A549 (cell line): ENCODE data around the gene ACACA. TPM values are rescaled to one million over a fixed set of nuclear protein-coding genes. Genes with fewer than 3 reads are reported as not detected.
A peak's percentile ranks its signal among the peaks of the same experiment; 100 is the strongest.

Experiments
- ATAC-seq, 2 experiments: fragments of 200-7000 bp in 1 of 2; fragments of >200 bp in 1 of 2; cut with Nextera tagmentation in 1 of 2; cut with Tn5 transposase in 1 of 2; 3 replicates each; pipeline versions ENCODE4 v1.8.0 to v1.9.1; 2018 to 2020; ENCODE audit warnings: mild to moderate bottlenecking in 1 of 2, moderate library complexity in 1 of 2
- CTCF ChIA-PET: fragments of 300-600 bp; sonication (Branson Sonifier 250); formaldehyde crosslinking; extraction: SDS; loops from one replicate; lab custom pipeline; 2021; ENCODE audit warnings: antibody characterized with exemption, inconsistent platforms; lab: Yijun Ruan, JAX
- POLR2A ChIA-PET: fragments of 350-600 bp; formaldehyde crosslinking; extraction: SDS; loops from one replicate; lab custom pipeline; 2021; ENCODE audit warnings: antibody characterized with exemption, inconsistent platforms; lab: Yijun Ruan, JAX
- DNase-seq, 2 experiments: peaks; one replicate each; pipeline versions ENCODE4 v3.0.0 to v3.0.0-alpha.2; 2011 to 2016; ENCODE audit warnings: low read depth in 1 of 2, low spot score in 1 of 2
- FAIRE-seq: peaks from 2 replicates; lab custom pipeline; 2011; peaks lifted over from hg19 to GRCh38; lab: Jason Lieb, UNC
- H3K27ac ChIP-seq, 2 experiments: fragments of >200 bp; sonication (Bioruptor Twin); formaldehyde crosslinking; 3 replicates each; pipeline ENCODE4 v1.5.1; 2016 to 2017
- H3K4me1 ChIP-seq: fragments of >200 bp; sonication (Bioruptor Twin); formaldehyde crosslinking; 3 replicates; pipeline ENCODE4 v1.6.1; 2016
- H3K4me2 ChIP-seq: fragments of >200 bp; sonication (Bioruptor Twin); formaldehyde crosslinking; 3 replicates; pipeline ENCODE4 v1.6.1; 2016
- H3K4me3 ChIP-seq: fragments of >200 bp; sonication (Bioruptor Twin); formaldehyde crosslinking; 3 replicates; pipeline ENCODE4 v1.5.1; 2016
- H3K9me3 ChIP-seq: fragments of >200 bp; sonication (Bioruptor Twin); formaldehyde crosslinking; 3 replicates; pipeline ENCODE4 v1.6.1; 2016
- CBX8 ChIP-seq: fragments of 200-600 bp; sonication (generic); IDR thresholded peaks from 2 replicates; pipeline ENCODE4 v1.6.1; 2016
- CHD2 ChIP-seq: fragments of 150-350 bp; IDR thresholded peaks from 2 replicates; pipeline ENCODE4 v1.6.1; 2014; ENCODE audit warnings: low read length; ENCODE audit not compliant: partially characterized antibody
- CTCF ChIP-seq: fragments of >200 bp; sonication (Bioruptor Twin); formaldehyde crosslinking; IDR thresholded peaks from 3 replicates; pipeline ENCODE4 v1.5.1; 2016
- EHMT2 ChIP-seq: fragments of 200-600 bp; sonication (generic); IDR thresholded peaks from 2 replicates; pipeline ENCODE4 v1.6.1; 2016; ENCODE audit warnings: antibody characterized with exemption, low read depth, mild to moderate bottlenecking, moderate library complexity
- ELK1 ChIP-seq: fragments of 150-350 bp; IDR thresholded peaks from 2 replicates; pipeline ENCODE4 v1.6.1; 2014; ENCODE audit warnings: low read depth, mild to moderate bottlenecking, low read length
- ESRRA ChIP-seq: fragments of 150-350 bp; IDR thresholded peaks from 2 replicates; pipeline ENCODE4 v1.6.1; 2014; ENCODE audit warnings: mild to moderate bottlenecking, low read length, borderline replicate concordance
- HDAC2 ChIP-seq: fragments of 200-600 bp; sonication (generic); IDR thresholded peaks from 2 replicates; pipeline ENCODE4 v1.6.1; 2016
- HES2 ChIP-seq: fragments of >200 bp; sonication (Bioruptor Twin); formaldehyde crosslinking; IDR thresholded peaks from 2 replicates; pipeline ENCODE4 v1.6.1; 2016
- HMGXB4 ChIP-seq: fragments of 250-450 bp; sonication (Bioruptor Pico); IDR thresholded peaks from 2 replicates; pipeline ENCODE4 v1.5.0; 2021; ENCODE audit warnings: mild to moderate bottlenecking, moderate library complexity, borderline replicate concordance
- HOXB13 ChIP-seq: fragments of 250-450 bp; sonication (Bioruptor Pico); IDR thresholded peaks from 2 replicates; pipeline ENCODE4 v1.5.0; 2020; ENCODE audit warnings: low read depth, mild to moderate bottlenecking, moderate library complexity
- HOXB5 ChIP-seq: fragments of 250-450 bp; sonication (Bioruptor Pico); IDR thresholded peaks from 2 replicates; pipeline ENCODE4 v1.5.0; 2020; ENCODE audit warnings: mild to moderate bottlenecking, moderate library complexity
- KDM5A ChIP-seq: fragments of 200-600 bp; sonication (generic); IDR thresholded peaks from 2 replicates; pipeline ENCODE4 v1.6.1; 2016; ENCODE audit warnings: antibody characterized with exemption, mild to moderate bottlenecking
- MAFK ChIP-seq: fragments of 450-650 bp; IDR thresholded peaks from 2 replicates; pipeline ENCODE4 v1.6.1; 2014; ENCODE audit not compliant: partially characterized antibody
- PHF8 ChIP-seq: fragments of 200-600 bp; sonication (generic); IDR thresholded peaks from 2 replicates; pipeline ENCODE4 v1.6.1; 2016; ENCODE audit warnings: low read depth, mild to moderate bottlenecking, antibody characterized with exemption, moderate library complexity, borderline replicate concordance
- POLR2AphosphoS2 ChIP-seq: conservative IDR thresholded peaks from 2 replicates; pipeline ENCODE4 v1.6.1; 2012; ENCODE audit warnings: low read length, improper control_type of control experiment, inconsistent platforms
- RARB ChIP-seq: fragments of 250-450 bp; sonication (Bioruptor Pico); IDR thresholded peaks from 2 replicates; pipeline ENCODE4 v1.8.0; 2021; ENCODE audit warnings: mild to moderate bottlenecking, moderate library complexity
- RFX5 ChIP-seq: fragments of 450-650 bp; IDR thresholded peaks from 2 replicates; pipeline ENCODE4 v1.7.1; 2014; ENCODE audit warnings: antibody characterized with exemption, mild to moderate bottlenecking, moderate library complexity
- SREBF2 ChIP-seq: fragments of 450-650 bp; IDR thresholded peaks from 2 replicates; pipeline ENCODE4 v1.6.1; 2014; ENCODE audit warnings: mild to moderate bottlenecking, moderate library complexity
- TP53 ChIP-seq: fragments of 250-450 bp; sonication (Bioruptor Pico); IDR thresholded peaks from 2 replicates; pipeline ENCODE4 v1.5.0; 2021; ENCODE audit warnings: mild to moderate bottlenecking, moderate library complexity
- ZFP36 ChIP-seq: fragments of 450-650 bp; IDR thresholded peaks from 2 replicates; pipeline ENCODE4 v1.6.1; 2014; ENCODE audit warnings: borderline replicate concordance; ENCODE audit not compliant: partially characterized antibody
- WGBS: methylation state at CpG from one replicate; pipeline ENCODE4 v1.1.6; 2017; ENCODE audit errors: missing lambda C conversion rate; 5-methylcytosine and 5-hydroxymethylcytosine counted together
- polyA plus RNA-seq, 4 experiments: library from polyadenylated mRNA; depleted of rRNA in 3 of 4; stranded (reverse); fragments of >200 nt; fragmentation: RNase III in 1 of 4; extraction: RNeasy Plus Mini Kit Qiagen cat#74134 plus additional on column Dnase treatment in 1 of 4; gene quantifications; 2 replicates in 3 of 4; 3 replicates in 1 of 4; pipeline ENCODE4 v1.2.3, GENCODE V29; 2011 to 2017

ACACA gene
- polyA plus RNA-seq, 2 of the 4 experiments (the other 2 are of a cell fraction): 51.8 to 112 TPM

GRCh38 chr17:37291351-37291750, 115.3 kb downstream of the ACACA start:
- POLR2A ChIA-PET: no interaction called here
- Histone ChIP-seq H3K27ac (no peak overlapping the region), H3K4me2 (no peak overlapping the region), H3K4me1 (peaks cover 3% of the 10 kb centered on the region; the same call in 1 of the 3 replicates), H3K9me3 (no peaks in the 10 kb centered on the region), H3K4me3 (no peak overlapping the region)
- TF ChIP-seq HOXB13 (CRISPR knock-in tag) (no peak), SREBF2 (no peak), HDAC2 (no peak), RARB (CRISPR knock-in tag) (no peak), HOXB5 (no peak)
- ATAC-seq: no peak
- no peak for DNase-seq
- CTCF ChIA-PET: interaction anchor here (0.6 to 2.0 kb wide), 3 partner anchors 14 to 183 kb away, joined by 3 to 9 read pairs (median 5); no protein-coding TSS in a partner anchor
- 96% methylated on average over 4 of the region's 4 CpGs for whole genome bisulfite sequencing
- no peak for FAIRE-seq

GRCh38 chr17:37286430-37286829, 120.2 kb downstream of the ACACA start:
- no peak overlapping the region for H3K4me3 ChIP-seq
- H3K9me3 ChIP-seq: no peaks in the 10 kb centered on the region
- TF ChIP-seq CHD2 (no peak), CBX8 (no peak), TP53 (CRISPR knock-in tag) (no peak), SREBF2 (no peak), ELK1 (no peak), KDM5A (no peak), RFX5 (no peak), EHMT2 (no peak), PHF8 (no peak), ZFP36 (no peak), HOXB5 (no peak), POLR2AphosphoS2 (no peak), HMGXB4 (CRISPR knock-in tag) (no peak), HES2 (no peak), CTCF (no peak), MAFK (no peak), ESRRA (no peak)
- DNase-seq (no peak), ATAC-seq (peak in 1 of 2 experiments; percentile 29; a peak in 2 of 6 replicates), FAIRE-seq (no peak)
- WGBS: 91% methylated on average over 1 of the region's 1 CpG
- ChIA-PET CTCF (interaction anchor here (0.8 to 2.0 kb wide), 5 partner anchors 11 to 124 kb away, joined by 3 to 6 read pairs (median 3); no protein-coding TSS in a partner anchor), POLR2A (no interaction called here)
- H3K27ac ChIP-seq: no peak overlapping the region
- H3K4me2 ChIP-seq: no peak overlapping the region
- no peaks in the 10 kb centered on the region for H3K4me1 ChIP-seq
